Rectal smooth muscle tissue (tissue), 1 donor: ENCODE measurements around the gene TFB1M.
"Not testable (repeated sequence)": the region's sequence is repeated elsewhere in the genome, so short reads cannot be mapped to it uniquely, and the experiment has no call there.

ENCODE experiments used
- H3K27ac ChIP-seq: one replicate; pipeline ENCODE4 v1.7.0; 2013; ENCODE audit warnings: low read depth, low read length, inconsistent platforms
- H3K27me3 ChIP-seq: one replicate; pipeline ENCODE4 v1.7.0; 2013; ENCODE audit warnings: low read length; ENCODE audit not compliant: control insufficient read depth, insufficient read depth
- H3K36me3 ChIP-seq: one replicate; pipeline ENCODE4 v1.7.0; 2013; ENCODE audit warnings: low read length; ENCODE audit not compliant: control insufficient read depth, insufficient read depth
- H3K4me1 ChIP-seq: one replicate; pipeline ENCODE4 v1.7.0; 2013; ENCODE audit warnings: low read length; ENCODE audit not compliant: control insufficient read depth, insufficient read depth
- H3K4me3 ChIP-seq: one replicate; pipeline ENCODE4 v1.7.0; 2013; ENCODE audit warnings: low read length
- H3K9ac ChIP-seq: one replicate; pipeline ENCODE4 v1.7.0; 2013; ENCODE audit warnings: low read length

Gene TFB1M

DNA sequence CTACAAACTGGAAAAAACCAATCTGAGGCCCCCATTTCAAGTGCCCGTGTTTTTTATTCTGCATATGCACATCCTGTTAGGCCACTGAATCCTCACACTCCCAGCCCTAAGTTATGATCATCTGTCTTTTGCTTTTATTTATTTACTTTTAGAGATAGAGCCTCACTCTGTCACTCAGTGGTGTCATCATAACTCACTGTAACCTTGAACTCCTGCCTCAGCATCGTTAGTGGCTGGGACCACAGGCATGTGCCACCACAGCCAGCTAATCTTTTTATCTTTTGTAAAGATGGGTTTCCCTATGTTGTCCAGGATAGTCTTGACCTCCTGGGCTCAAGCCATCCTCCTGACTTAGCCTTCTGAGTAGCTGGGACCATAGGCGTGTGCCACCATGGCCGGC, 80.1 kb downstream of the TFB1M start:
- H3K4me1 ChIP-seq = peaks cover 14% of the 10 kb centered on the region
- no peak overlapping the region for H3K9ac ChIP-seq
- H3K4me3 ChIP-seq = no peak overlapping the region
- no peaks in the 10 kb centered on the region for H3K36me3 ChIP-seq
- no peaks in the 10 kb centered on the region for H3K27me3 ChIP-seq
- H3K27ac ChIP-seq = peak overlapping the region; percentile 41

GRCh38 chr6:155232848-155233247, 81.4 kb downstream of the TFB1M start:
- no peak overlapping the region for H3K4me3 ChIP-seq

GRCh38 chr6:155230975-155231374, 83.3 kb downstream of the TFB1M start:
- H3K27ac ChIP-seq, H3K4me3 ChIP-seq, H3K9ac ChIP-seq, H3K36me3 ChIP-seq, H3K27me3 ChIP-seq: not testable (repeated sequence)
- H3K4me1 ChIP-seq = peaks cover 20% of the 10 kb centered on the region

More at GRCh38 chr6:155232848-155233247, 81.4 kb downstream of the TFB1M start:
- no peaks in the 10 kb centered on the region for H3K36me3 ChIP-seq
- no peak overlapping the region for H3K9ac ChIP-seq
- peaks cover 20% of the 10 kb centered on the region for H3K4me1 ChIP-seq
- H3K27ac ChIP-seq = peak overlapping the region; percentile 56
- no peaks in the 10 kb centered on the region for H3K27me3 ChIP-seq

- Histone ChIP-seq H3K4me3 (peak overlapping the region; percentile 40), H3K27me3 (no peaks in the 10 kb centered on the region), H3K27ac (peak overlapping the region; percentile 41), H3K9ac (no peak overlapping the region), H3K4me1 (peaks cover 16% of the 10 kb centered on the region), H3K36me3 (no peaks in the 10 kb centered on the region)
Measured at GRCh38 chr6:155228546-155229166, 85.6 kb downstream of the TFB1M start.

- Histone ChIP-seq H3K4me3 (no peak overlapping the region), H3K4me1 (peaks cover 6% of the 10 kb centered on the region), H3K36me3 (no peaks in the 10 kb centered on the region), H3K27ac (no peak overlapping the region), H3K27me3 (no peaks in the 10 kb centered on the region), H3K9ac (no peak overlapping the region)
Measured at GRCh38 chr6:155227046-155227445, 87.2 kb downstream of the TFB1M start.

DNA sequence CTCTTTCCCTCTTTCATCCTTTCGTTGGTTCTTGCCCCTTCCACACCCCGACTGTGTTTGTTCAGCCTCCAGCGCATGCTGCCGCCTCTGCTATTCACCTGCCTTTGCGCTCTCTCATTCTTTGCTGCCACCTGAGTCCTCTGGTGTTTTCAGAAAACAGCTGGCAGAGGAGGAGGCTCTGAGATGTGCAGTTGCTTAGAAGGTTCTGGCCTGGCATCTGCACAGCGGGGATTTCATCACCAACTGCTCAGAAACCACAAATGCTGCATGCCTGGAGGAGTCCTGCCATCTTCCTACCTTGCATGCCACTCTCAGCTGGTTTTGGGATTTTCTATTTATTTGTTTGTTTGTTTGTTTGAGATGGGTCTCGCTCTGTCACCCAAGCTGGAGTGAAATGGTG, 89.7 kb downstream of the TFB1M start:
- Histone ChIP-seq H3K36me3 (no peaks in the 10 kb centered on the region), H3K27ac (no peak overlapping the region), H3K4me1 (peaks cover 8% of the 10 kb centered on the region), H3K4me3 (no peak overlapping the region), H3K27me3 (no peaks in the 10 kb centered on the region), H3K9ac (no peak overlapping the region)

DNA sequence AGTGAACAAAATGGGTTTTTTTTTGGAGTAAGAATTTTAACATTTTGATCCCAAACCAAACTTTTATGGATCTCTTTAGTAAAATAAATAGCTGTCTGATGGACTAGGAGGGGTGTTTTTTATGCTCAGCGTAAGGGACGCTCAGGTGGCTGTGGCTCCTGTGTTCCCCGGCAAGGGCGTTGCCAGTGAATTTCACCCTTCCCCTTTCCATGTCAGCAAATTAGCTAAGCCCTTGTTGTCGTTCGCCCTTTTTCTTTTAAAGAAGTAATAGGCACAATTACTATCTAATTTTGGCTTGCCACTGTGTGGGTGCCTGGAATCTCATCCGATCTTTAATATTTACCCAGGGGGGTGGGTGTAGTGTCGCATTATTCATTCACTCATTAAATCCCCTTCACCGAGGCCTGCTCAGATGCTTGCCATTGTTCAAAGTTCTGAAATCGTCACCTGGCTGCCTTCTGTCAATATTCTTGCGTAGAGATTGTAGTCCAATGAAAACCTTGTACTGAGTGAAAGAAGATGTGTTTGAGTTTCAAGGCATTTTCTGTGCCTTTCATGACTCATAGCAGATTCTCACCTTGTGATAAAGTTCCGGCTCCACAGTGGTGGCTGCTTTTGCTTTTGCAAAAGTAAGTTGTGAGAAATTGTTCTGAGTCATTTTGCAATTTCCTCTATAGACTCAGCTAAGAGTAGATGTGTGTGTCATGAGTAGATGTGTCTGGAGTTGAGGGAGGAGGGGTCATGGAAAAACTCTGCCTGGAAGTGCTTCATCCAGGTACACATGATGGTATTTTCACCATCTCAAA, 90.4 kb downstream of the TFB1M start:
- H3K36me3 ChIP-seq = no peaks in the 10 kb centered on the region
- H3K27ac ChIP-seq = no peak overlapping the region
- H3K4me3 ChIP-seq = no peak overlapping the region
- H3K4me1 ChIP-seq = peaks cover 7% of the 10 kb centered on the region
- no peaks in the 10 kb centered on the region for H3K27me3 ChIP-seq
- no peak overlapping the region for H3K9ac ChIP-seq

GRCh38 chr6:155222506-155222905, 91.8 kb downstream of the TFB1M start:
- Histone ChIP-seq H3K27ac (no peak overlapping the region), H3K9ac (no peak overlapping the region), H3K4me1 (peaks cover 2% of the 10 kb centered on the region), H3K4me3 (no peak overlapping the region), H3K27me3 (no peaks in the 10 kb centered on the region), H3K36me3 (no peaks in the 10 kb centered on the region)

DNA sequence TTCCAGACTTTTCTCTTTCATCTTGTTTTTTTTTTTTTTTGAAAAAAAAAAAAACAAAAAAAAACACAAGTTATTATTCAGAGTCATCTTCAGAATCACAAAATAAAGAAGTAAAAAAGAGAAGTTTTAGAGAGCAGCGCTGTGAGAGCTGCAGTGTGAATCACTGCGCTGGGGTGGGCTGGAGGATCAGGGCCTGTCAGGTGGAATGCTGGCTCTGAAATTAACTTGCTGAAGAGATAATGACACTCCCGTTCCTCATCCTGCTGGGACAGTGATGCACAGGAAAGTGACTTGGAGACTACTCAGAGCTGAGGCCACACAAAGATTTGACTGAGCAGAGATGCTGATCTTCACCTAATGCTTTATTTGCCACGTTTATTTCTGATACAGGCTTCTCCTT, 93.2 kb downstream of the TFB1M start:
- no peak overlapping the region for H3K4me3 ChIP-seq
- no peak overlapping the region for H3K27ac ChIP-seq
- H3K27me3 ChIP-seq = no peaks in the 10 kb centered on the region
- no peak overlapping the region for H3K9ac ChIP-seq
- H3K4me1 ChIP-seq = peaks cover 2% of the 10 kb centered on the region
- H3K36me3 ChIP-seq = no peaks in the 10 kb centered on the region

DNA sequence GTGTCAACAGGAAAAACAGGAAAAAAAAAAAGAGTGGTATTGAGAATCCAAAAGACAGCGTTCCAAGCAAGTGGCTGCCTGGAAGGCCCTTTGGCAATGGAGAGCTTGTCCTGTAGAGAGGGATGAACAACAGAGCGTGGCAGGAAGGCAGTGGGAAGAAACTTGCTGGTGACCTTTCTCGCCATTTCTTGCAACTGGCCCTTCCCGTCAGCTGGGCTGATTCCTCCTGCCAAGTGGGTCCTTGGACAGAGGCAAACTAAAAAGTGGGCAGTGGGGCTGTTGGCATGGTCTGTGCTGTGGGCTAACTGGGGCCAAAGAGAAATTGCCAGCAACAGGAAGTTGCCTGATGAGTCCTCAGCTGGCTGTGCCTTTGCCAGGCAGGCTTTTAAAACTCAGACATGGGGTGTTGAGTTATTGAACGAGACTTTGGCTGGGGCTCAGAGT, 94.4 kb downstream of the TFB1M start:
- H3K27me3 ChIP-seq = no peaks in the 10 kb centered on the region
- peak overlapping the region; percentile 31 for H3K27ac ChIP-seq
- H3K9ac ChIP-seq = peak overlapping the region; percentile 19
- H3K4me3 ChIP-seq = no peak overlapping the region
- no peaks in the 10 kb centered on the region for H3K36me3 ChIP-seq
- peaks cover 2% of the 10 kb centered on the region for H3K4me1 ChIP-seq

DNA sequence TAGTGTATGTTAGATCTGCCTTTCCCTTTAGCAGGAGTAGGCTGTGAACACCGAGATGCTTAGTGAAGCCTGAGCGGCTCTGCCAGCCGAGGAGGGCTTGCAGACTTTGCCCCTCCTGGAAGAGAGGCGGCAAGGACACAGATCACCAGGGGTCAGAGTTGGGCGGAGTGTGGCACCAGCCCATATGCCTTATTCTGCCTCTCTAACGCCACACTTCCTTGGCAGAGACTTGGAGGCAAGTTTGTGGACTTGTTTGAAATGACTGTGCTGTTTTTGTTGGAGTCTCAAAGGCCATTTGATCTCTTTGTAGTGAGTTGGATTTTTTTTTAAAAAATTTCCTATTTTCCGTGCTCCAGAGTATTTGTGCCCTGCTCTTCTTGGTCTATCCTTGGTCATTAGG, 95.0 kb downstream of the TFB1M start:
- H3K4me1 ChIP-seq = peaks cover 2% of the 10 kb centered on the region
- H3K4me3 ChIP-seq = no peak overlapping the region
- no peak overlapping the region for H3K27ac ChIP-seq
- no peaks in the 10 kb centered on the region for H3K36me3 ChIP-seq
- H3K27me3 ChIP-seq = no peaks in the 10 kb centered on the region
- H3K9ac ChIP-seq = no peak overlapping the region

- not testable (repeated sequence) for H3K27ac ChIP-seq, H3K4me3 ChIP-seq, H3K4me1 ChIP-seq, H3K9ac ChIP-seq, H3K36me3 ChIP-seq, H3K27me3 ChIP-seq
Measured at GRCh38 chr6:155218711-155219110, 95.6 kb downstream of the TFB1M start.
